Smooth muscle cell (in vitro differentiated cells): ENCODE data around the gene GPR173. TPM values are rescaled to one million over a fixed set of nuclear protein-coding genes. Genes with fewer than 3 reads are reported as not detected.

ENCODE experiments used
- DNase-seq: peaks from one replicate; lab custom pipeline; 2025; ENCODE audit not compliant: unreplicated experiment; lab: John Stamatoyannopoulos, UW
- H2AFZ ChIP-seq: fragments of 200-600 bp; sonication (generic); 2 replicates; pipeline ENCODE4 v1.6.0; 2016; ENCODE audit warnings: antibody characterized with exemption, low read depth, mild to moderate bottlenecking
- H3F3A ChIP-seq: fragments of 200-600 bp; sonication (generic); 2 replicates; pipeline ENCODE4 v1.6.0; 2017; ENCODE audit warnings: antibody characterized with exemption, low read depth
- H3K27ac ChIP-seq: fragments of 200-600 bp; sonication (generic); 2 replicates; pipeline ENCODE4 v1.5.1; 2016; ENCODE audit warnings: low read depth, mild to moderate bottlenecking
- H3K27me3 ChIP-seq: fragments of 200-600 bp; sonication (generic); 2 replicates; pipeline ENCODE4 v1.6.1; 2016; ENCODE audit warnings: low read depth, mild to moderate bottlenecking
- H3K36me3 ChIP-seq: fragments of 200-600 bp; sonication (generic); 2 replicates; pipeline ENCODE4 v1.5.1; 2016; ENCODE audit warnings: low read depth
- H3K4me1 ChIP-seq: fragments of 200-600 bp; sonication (generic); 2 replicates; pipeline ENCODE4 v1.5.1; 2016; ENCODE audit warnings: low read depth
- H3K4me2 ChIP-seq: fragments of 200-600 bp; sonication (generic); 2 replicates; pipeline ENCODE4 v1.6.0; 2016; ENCODE audit warnings: mild to moderate bottlenecking
- H3K4me3 ChIP-seq: fragments of 200-600 bp; sonication (generic); 2 replicates; pipeline ENCODE4 v1.5.1; 2016; ENCODE audit warnings: mild to moderate bottlenecking
- H3K79me2 ChIP-seq: fragments of 200-600 bp; sonication (generic); 2 replicates; pipeline ENCODE4 v1.6.0; 2016; ENCODE audit warnings: low read depth, mild to moderate bottlenecking
- H3K9ac ChIP-seq: fragments of 200-600 bp; sonication (generic); 2 replicates; pipeline ENCODE4 v1.6.0; 2016; ENCODE audit warnings: low read depth
- H3K9me3 ChIP-seq: fragments of 200-600 bp; sonication (generic); replicated peaks from 2 replicates; pipeline ENCODE4 v1.5.1; 2016; ENCODE audit warnings: low read depth
- H4K20me1 ChIP-seq: fragments of 200-600 bp; sonication (generic); 2 replicates; pipeline ENCODE4 v1.6.0; 2016; ENCODE audit warnings: low read depth
- WGBS: methylation state at CpG from one replicate; pipeline ENCODE4 v1.1.7; 2016; ENCODE audit warnings: low lambda C conversion rate; 5-methylcytosine and 5-hydroxymethylcytosine counted together
- polyA plus RNA-seq: library from polyadenylated mRNA; unstranded; fragments of >200 nt; fragmentation: Nextera tagmentation; extraction: Ambion mirVana; gene quantifications from 2 replicates; pipeline ENCODE4 v1.2.1, GENCODE V29; 2016
- total RNA-seq: library from RNA; depleted of rRNA; stranded (reverse); fragments of >200 nt; gene quantifications from 2 replicates; pipeline ENCODE4 v1.2.3, GENCODE V29; 2014
- TF ChIP-seq, protein P1 (sequence below): fragments of 200-600 bp; sonication (generic); IDR thresholded peaks from 2 replicates; pipeline ENCODE4 v1.5.1; 2017; ENCODE audit warnings: borderline replicate concordance, mild to moderate bottlenecking, antibody characterized with exemption; ENCODE audit not compliant: insufficient read depth, poor library complexity, severe bottlenecking

Gene GPR173
- total and polyA plus RNA-seq, 2 experiments from 2014 or later = 0.63 to 5.5 TPM

DNA sequence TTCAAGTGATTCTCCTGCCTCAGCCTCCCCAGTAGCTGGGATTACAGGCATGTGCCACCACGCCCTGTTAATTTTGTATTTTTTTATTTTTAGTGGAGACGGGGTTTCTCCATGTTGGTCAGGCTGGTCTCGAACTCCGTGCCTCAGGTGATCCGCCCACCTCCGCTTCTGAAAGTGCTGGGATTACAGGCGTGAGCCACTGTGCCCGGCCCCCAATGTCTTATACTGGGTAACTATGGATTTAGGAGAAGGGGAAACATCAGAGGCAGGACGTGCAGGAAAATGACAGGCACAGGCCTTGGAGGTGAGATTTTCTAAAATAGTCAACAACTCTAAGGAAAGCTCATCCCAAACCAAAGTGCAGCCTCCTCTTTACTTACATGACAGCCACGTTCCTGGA, 22.5 kb downstream of the GPR173 start:
- Histone ChIP-seq H3K4me2 (no peak overlapping the region), H2AFZ (no peak overlapping the region), H3K4me1 (peaks cover 3% of the 10 kb centered on the region), H3K79me2 (no peaks in the 10 kb centered on the region), H3K4me3 (no peak overlapping the region), H3K9me3 (no peaks in the 10 kb centered on the region), H3K27ac (no peak overlapping the region), H3K27me3 (no peaks in the 10 kb centered on the region), H4K20me1 (peaks cover 15% of the 10 kb centered on the region), H3K36me3 (no peaks in the 10 kb centered on the region), H3F3A (no peaks in the 10 kb centered on the region), H3K9ac (no peak overlapping the region)
- no peak for DNase-seq
- TF ChIP-seq, protein P1, sequence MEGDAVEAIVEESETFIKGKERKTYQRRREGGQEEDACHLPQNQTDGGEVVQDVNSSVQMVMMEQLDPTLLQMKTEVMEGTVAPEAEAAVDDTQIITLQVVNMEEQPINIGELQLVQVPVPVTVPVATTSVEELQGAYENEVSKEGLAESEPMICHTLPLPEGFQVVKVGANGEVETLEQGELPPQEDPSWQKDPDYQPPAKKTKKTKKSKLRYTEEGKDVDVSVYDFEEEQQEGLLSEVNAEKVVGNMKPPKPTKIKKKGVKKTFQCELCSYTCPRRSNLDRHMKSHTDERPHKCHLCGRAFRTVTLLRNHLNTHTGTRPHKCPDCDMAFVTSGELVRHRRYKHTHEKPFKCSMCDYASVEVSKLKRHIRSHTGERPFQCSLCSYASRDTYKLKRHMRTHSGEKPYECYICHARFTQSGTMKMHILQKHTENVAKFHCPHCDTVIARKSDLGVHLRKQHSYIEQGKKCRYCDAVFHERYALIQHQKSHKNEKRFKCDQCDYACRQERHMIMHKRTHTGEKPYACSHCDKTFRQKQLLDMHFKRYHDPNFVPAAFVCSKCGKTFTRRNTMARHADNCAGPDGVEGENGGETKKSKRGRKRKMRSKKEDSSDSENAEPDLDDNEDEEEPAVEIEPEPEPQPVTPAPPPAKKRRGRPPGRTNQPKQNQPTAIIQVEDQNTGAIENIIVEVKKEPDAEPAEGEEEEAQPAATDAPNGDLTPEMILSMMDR = no peak
- 94% methylated on average over 10 of the region's 10 CpGs for WGBS

DNA sequence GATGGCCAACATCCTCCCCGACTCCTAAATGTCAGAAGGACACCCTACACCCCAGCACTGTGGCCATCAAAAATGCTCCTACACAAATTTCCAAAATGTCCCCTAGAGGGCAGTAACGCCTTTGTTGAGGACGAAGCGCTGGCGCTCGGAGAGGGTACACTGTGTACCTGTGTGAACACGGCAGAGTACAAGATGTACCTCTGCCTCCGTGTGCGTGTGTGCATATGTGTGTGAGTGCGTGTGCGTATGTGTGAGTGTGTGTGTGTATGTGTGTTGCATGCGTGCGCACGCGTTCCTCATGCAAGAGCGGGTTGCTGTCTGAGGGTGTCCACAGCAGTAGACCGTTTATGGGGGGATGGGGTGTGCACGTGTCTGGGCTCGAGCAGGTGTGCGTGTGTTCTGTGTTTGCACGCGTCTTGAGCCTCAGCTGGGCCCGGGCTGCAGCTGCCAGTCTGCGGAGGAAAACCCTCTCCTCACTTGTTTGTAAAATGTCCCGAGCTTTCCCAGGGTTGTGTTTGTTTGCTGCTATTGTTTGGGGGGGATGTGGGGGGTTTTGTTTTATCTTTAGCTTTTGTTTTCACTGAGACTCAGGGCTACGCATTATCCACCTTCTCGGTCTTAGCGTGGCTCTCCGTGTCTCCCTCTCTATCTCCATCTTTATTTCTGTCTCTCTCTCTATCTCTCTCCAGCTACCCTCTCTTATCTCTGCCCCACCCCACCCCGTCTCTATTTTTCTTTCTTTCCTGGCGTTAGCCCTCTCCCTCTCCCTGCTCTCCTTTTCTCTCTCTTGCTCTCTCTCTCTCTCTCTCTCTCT, 23.2 kb downstream of the GPR173 start:
- TF ChIP-seq, protein P1 = peak; percentile 49
- peak overlapping the region; percentile 50 for H3K4me2 ChIP-seq
- 49% methylated on average over 31 of the region's 31 CpGs for WGBS

DNA sequence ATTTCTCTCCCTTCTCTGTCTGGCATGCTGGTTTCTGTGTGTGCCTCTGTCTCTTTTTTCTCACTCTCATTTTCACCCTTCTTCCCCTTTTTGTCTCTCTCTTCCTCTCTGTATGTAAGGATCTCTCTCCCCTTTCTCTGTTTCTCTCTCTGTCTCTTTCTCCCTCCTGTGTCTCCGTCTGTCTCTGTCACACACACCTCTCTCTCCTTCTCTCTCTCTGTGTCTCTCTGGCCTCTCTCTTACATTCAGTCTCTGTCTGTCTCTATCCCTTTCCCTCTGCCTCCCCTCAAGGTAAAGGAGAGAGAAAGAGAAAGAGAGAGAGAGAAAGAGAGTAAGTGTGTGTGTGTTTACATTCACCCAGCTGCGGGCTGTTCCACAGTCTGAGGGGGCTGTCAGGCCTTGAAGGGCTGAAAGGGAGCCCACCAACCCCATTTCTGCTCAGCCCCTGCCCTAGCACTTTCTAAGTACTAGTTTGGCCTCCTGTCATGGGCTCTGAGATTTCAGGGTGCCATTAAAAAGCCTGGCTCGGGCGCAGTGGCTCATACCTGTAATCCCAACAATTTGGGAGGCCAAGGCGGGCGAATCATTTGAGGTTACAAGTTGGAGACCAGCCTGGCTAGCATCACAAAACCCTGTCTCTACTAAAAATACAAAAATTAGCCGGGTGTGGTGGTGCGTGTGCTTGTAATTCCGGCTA, 24.0 kb downstream of the GPR173 start:
- Histone ChIP-seq H3K79me2 (no peaks in the 10 kb centered on the region), H3F3A (no peaks in the 10 kb centered on the region), H3K9me3 (no peaks in the 10 kb centered on the region), H3K27me3 (no peaks in the 10 kb centered on the region), H3K27ac (no peak overlapping the region), H3K4me3 (no peak overlapping the region), H3K4me1 (peaks cover 3% of the 10 kb centered on the region), H4K20me1 (peaks cover 7% of the 10 kb centered on the region), H3K36me3 (no peaks in the 10 kb centered on the region), H2AFZ (no peak overlapping the region), H3K4me2 (no peak overlapping the region), H3K9ac (no peak overlapping the region)
- TF ChIP-seq, protein P1 = no peak
- DNase-seq = no peak
- WGBS = 84% methylated on average over 9 of the region's 9 CpGs

More for the DNA sequence above, 23.2 kb downstream of the GPR173 start:
- Histone ChIP-seq H3K9me3 (no peaks in the 10 kb centered on the region), H2AFZ (no peak overlapping the region), H3K27me3 (no peaks in the 10 kb centered on the region), H3K4me3 (peak overlapping the region; percentile 36), H3K4me1 (peaks cover 3% of the 10 kb centered on the region), H3K9ac (no peak overlapping the region), H3K36me3 (no peaks in the 10 kb centered on the region), H3F3A (no peaks in the 10 kb centered on the region), H4K20me1 (peaks cover 7% of the 10 kb centered on the region), H3K27ac (no peak overlapping the region), H3K79me2 (no peaks in the 10 kb centered on the region)
- no peak for DNase-seq
